HG03439 (cell line): ENCODE data around the gene KIRREL3.

Experiments used
- ATAC-seq: cut with Tn5 transposase; IDR thresholded peaks from one replicate; pipeline ENCODE4 v1.9.1; 2021; ENCODE audit warnings: mild to moderate bottlenecking, moderate library complexity; ENCODE audit not compliant: unreplicated experiment

Gene KIRREL3

DNA sequence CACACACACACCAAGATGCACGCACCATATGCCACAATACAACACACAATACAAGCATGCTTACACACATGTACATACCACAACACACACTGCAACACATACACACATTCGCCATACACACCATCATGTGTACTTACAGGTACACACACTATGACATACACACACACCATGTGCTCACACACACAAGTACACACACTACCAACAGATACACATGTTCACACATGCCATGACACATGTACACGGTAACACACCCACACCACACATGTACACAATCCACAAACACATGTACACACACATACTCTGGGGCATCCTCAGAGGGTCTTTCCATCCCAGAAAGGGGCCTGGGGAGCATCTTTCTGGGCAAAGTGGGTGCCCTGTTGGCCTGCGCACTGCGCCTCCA, 562.8 kb downstream of the KIRREL3 start:
- no peak for ATAC-seq

DNA sequence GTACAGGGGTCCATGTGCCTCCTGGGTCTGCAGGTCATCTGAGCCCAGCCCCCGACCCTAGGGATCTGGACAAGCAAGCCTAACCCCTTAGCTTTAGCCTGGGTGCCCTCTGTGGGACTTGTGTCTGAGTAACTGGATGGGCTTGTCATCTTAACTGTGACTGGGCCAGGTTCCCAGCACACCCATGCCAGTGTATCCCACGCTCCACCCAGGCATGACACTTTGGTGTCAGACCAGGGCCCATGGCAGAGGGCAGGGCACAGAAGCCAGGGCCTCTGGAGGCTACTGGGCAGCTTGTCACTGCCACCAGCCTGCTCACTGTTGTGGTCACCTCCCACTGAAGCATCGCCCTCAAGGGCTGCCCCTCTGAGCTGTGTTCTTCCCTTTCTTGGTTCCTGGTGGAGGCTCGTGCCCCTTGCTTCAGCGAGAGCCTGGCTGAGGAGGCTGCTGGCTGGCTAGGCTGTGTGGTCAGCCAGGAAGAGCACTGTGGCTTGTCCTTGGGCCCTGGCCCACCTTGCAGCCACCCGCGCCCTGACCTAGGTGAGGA, 564.3 kb downstream of the KIRREL3 start:
- ATAC-seq, result no peak

DNA sequence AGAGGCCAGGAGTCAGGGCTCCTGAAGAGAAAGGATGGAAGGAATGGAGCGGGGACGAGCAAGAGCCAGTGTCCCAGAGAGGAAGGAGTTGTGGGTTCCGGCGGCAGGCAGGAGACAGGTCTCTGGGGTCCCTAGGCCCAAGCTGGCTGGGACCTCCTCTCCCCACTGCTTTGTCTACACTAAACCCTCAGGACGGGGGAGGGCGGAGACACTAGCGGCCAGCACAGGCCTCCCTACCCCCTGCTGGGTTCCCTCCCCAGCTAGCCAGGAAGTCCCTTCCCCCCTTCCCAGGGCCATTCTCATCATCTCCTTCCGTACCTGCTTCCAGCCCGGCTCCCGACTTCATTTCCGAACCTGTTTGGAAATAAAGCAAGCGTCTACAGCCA, 565.6 kb downstream of the KIRREL3 start:
- ATAC-seq, result no peak

DNA sequence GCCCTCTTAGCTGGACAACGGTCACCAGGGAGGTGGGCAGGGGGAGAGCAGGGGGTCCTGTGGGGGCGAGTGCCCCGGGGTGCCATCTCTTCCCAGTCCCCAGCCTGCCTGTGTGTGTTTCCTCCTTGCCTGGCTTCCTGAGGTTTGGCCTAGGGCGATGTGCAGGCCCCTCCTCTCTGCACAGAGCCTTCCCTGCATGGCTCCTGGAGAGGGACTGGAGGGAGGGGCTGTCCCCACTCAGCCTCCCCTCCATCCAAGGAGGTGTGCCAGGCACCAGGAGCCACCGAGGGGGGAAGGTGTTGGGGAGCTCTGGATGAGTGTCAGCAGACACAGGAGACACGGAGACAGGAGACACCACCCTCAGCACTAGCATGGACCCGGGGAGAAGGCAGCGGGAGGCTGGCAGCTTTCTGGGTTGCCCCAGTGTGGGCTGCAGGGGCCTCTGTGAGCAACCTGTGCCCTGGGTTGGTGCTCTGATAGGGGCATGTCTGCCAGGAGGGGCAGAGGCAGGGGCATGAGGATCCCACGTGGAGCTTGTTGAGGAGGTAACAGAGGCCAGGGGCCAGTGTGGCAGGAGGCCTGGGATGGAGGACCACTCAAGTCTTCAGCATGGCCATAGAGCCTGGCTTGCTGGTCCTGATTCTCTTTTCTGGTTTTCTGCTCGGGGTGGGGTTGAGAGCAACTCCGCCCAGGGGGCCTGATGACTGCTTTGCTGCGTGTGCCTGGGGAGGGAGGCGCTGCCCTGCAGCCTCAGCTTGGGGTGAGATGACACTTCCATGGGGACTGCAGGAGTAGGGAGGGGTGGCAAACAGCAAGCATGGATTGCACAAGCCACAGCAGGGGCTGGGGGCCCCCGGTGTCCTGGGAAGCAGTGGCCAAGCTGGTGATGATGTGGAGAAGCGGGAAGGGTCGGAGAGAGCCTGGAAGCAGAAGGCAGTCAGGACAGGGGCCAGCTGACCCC, 566.3 kb downstream of the KIRREL3 start:
- no peak for ATAC-seq

- ATAC-seq, result no peak
Observed at GRCh38 chr11:126433244-126433846, 567.2 kb downstream of the KIRREL3 start.

DNA sequence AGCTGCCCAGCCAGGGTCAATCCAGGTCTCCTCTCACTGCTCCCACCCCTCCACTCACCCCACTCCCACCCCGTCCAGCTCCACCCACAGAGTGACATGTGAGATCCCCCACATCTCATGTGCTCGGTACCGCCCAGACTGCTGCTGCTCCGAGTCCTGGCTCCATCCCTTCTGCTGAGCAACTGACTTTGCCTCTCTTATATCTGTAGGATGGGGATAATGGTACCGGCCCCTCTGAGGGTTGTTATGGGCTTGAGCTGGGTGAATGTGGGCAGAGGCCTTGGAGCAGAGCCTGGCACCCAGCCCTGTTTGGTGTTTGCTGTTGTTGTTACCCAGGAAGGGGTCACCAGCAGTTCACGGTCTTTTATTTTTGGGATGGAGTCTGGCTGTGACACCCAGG, 568.0 kb downstream of the KIRREL3 start:
- no peak for ATAC-seq

DNA sequence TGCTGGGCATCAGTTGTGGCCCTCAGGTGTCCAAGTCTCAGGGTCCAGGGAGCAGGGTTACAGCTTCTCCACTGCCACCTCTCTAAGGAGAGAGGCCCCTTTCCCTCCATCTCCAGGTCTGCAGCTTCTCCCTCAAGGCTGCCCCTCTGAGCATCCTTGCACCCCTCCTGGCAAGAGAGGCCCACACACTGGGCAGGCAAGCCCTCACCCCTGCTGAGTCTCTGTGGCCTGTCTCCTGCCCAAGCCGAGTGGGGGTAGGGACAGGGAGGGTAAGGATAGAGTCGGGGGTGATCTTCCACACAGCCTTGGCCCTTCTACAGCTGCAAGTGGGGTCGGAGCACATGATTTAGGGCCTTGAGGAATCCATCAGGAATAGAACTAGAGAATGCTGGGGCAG, 568.5 kb downstream of the KIRREL3 start:
- no peak for ATAC-seq

DNA sequence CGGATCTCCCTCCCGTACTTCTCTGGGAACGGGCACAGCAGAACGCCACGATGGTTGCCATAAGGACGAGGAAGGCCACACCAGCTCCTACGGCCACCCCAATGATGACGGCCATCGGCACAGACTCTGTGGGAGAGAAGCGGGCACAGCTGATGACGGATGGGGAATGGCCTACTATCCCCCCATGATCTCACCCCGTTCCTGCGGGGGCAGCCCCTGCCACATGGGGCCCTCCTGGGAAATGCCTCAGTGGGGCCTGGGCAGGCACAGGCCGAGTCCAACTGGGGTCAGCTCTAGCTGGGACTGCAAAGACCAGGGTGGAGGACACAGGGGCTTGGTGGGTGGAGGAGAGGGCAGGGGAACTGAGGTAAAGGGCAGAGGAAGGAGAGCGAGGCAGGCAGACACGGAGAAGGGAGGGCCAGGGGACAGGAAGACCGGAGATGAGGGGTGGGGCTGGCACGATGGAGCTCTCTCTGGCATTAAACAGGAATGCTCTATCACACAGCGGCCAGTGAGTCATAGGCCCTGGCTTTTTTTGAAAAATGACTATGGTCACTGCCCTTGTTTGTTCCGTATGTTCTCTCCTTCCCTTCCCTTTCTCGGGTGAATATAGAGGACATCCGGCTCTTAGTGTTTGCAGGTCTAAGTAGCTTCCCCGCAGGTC, 569.0 kb downstream of the KIRREL3 start:
- ATAC-seq, result no peak

GRCh38 chr11:126430581-126431335, 569.8 kb downstream of the KIRREL3 start:
- no peak for ATAC-seq

- no peak for ATAC-seq
Observed at GRCh38 chr11:126426820-126427749, 573.5 kb downstream of the KIRREL3 start.

DNA sequence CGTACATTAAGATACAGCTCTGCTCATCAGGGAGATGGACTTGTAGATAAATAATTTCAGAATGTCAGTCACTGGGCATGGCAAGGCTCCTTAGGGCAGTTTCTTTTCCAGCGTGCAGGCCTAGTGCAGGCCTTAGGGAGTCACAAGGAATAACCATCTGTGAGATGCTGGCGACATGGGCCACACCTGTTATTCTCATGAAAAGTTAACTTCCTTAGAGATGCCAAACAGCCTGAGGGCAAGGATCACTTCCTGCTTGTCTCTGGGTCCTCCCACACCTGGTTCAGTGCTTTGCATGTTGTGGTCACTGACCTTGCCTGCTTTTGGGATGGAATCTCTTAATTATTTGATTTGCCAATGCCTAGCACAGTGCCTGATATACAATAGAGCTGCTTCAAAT, 574.5 kb downstream of the KIRREL3 start:
- ATAC-seq, result no peak

- no peak for ATAC-seq
Observed at GRCh38 chr11:126424471-126425039, 576.0 kb downstream of the KIRREL3 start.

DNA sequence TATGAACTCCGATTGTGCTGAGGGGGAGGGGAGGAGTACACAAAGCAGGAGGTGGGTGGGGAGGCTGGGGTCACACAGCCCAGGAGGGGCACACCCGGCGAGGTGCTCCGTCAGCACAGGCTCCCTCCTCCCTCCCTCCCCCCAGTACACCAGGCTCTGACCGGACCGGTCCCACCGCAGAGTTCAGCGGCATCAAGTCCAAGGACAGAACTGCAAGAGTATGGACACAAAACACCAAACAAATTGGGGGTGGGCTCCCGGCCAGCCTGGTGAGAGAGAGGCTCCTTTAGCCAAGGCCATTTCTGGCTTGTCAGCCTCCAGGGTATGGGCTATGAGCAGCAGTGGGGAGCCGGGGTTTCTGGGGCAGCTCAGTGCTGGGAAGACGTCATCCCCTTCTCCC, 576.8 kb downstream of the KIRREL3 start:
- no peak for ATAC-seq

DNA sequence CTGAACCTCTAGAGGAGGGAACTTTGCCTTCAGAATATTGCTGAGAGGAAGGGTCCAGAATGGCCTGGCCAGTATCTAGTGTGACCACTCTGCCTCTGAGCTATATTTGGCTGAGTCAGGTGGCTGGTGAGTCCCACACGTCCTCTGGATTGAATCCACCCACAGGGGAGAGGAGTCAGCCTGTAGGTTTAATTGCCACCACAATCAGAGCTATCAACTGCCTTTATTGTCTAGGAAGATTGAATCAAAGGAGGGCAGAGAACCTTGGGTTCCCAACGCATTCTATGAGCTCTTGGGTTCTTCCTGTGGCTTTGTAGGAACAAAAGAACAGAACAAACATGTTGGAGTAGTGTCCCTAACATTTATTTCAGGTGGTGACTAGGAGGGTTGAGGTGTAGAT, 577.4 kb downstream of the KIRREL3 start:
- ATAC-seq, result no peak

- no peak for ATAC-seq
Observed at GRCh38 chr11:126422446-126422845, 578.1 kb downstream of the KIRREL3 start.

GRCh38 chr11:126421271-126421671, 579.3 kb downstream of the KIRREL3 start:
- no peak for ATAC-seq

GRCh38 chr11:126420698-126421256, 579.8 kb downstream of the KIRREL3 start:
- no peak for ATAC-seq

- ATAC-seq, result peak; percentile 63
Observed at GRCh38 chr11:126419801-126420697, 580.5 kb downstream of the KIRREL3 start.
